Measurements from ENCODE around the gene ECEL1.

DNA sequence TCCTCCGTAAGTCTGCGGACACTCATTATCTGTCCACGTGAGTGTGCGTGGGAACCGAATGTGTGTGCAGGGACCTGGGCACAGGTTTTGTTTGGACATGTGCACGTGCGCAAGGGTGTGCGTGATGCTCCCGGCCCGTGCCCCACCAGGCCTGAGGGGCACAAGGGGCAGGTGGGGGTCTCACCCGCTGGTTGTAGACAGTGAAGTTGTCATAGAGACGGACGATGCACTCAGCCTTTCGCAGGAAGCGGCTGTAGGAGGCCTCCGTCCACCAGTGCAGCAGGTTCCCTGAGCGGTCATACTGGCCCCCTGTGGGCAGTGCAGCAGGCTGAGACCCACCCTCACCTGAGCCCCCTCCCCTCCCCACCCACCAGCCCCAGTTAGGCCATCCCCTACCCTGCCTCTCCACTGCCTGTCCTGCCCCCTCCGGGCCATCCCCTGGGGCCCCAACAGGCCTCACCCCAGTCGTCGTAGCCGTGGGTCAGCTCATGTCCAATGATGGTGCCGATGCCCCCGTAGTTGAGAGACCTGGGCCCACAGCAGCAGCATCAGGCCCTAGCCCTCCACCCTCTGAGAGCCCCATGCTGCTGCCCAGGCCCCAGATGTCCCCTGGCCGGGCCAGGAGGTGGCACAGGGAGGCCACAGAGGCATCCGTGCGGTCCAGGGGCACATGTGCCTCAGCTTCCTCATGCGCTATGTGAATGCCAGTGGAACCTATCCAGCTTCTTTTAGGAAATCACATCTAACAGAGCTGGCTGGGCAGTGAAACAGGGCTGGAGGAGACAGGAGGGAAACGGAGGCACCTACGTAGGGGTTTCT is 6.1 kb downstream of the ECEL1 start:
- TF ChIP-seq POLR2A (IDR thresholded peaks at IDR 0.05; ENCODE audit: low read depth, low read length) (no peak), POLR2AphosphoS5 (IDR thresholded peaks at IDR 0.05; ENCODE audit: low read depth, low read length) (no peak)
